OCI-LY7 (cell line): ENCODE measurements around the gene MLYCD. TPM values are rescaled to one million over a fixed set of nuclear protein-coding genes. Genes with fewer than 3 reads are reported as not detected.

Source experiments
- BruUV-seq: library from RNA; stranded (reverse); fragments of 400-500 nt; replicated peaks from 2 replicates; lab custom pipeline; 2021; lab: Mats Ljungman, UMichigan
- CTCF ChIA-PET: fragments of 300-600 bp; sonication (Branson Sonifier 250); formaldehyde crosslinking; loops from one replicate; lab custom pipeline; 2022; ENCODE audit warnings: antibody characterized with exemption; ENCODE audit not compliant: unreplicated experiment; lab: Charles Lee
- POLR2A ChIA-PET: fragments of 300-600 bp; sonication (Branson Sonifier 250); formaldehyde crosslinking; loops from one replicate; lab custom pipeline; 2022; ENCODE audit warnings: antibody characterized with exemption; lab: Charles Lee
- DNase-seq: peaks from one replicate; pipeline ENCODE4 v3.0.0-alpha.2; 2015; ENCODE audit warnings: low spot score
- H2AFZ ChIP-seq: fragments of 200-600 bp; sonication (generic), shearing (Covaris generic); 2 replicates; pipeline ENCODE4 v1.6.1; 2014; ENCODE audit warnings: mild to moderate bottlenecking, antibody characterized with exemption, low read length, moderate library complexity
- H3K27ac ChIP-seq: fragments of 200-600 bp; sonication (generic); 2 replicates; pipeline ENCODE4 v1.5.1; 2014; ENCODE audit warnings: mixed run types, low read depth, mild to moderate bottlenecking, moderate library complexity, low read length, inconsistent platforms; ENCODE audit not compliant: poor library complexity, severe bottlenecking
- H3K36me3 ChIP-seq: fragments of 200-600 bp; sonication (generic); 2 replicates; pipeline ENCODE4 v1.6.1; 2014; ENCODE audit warnings: mild to moderate bottlenecking, antibody characterized with exemption, low read length, moderate library complexity, mixed read lengths; ENCODE audit not compliant: insufficient read depth
- H3K4me1 ChIP-seq: fragments of 200-600 bp; sonication (generic); 2 replicates; pipeline ENCODE4 v1.5.1; 2014; ENCODE audit warnings: mild to moderate bottlenecking, low read length; ENCODE audit not compliant: insufficient read depth, poor library complexity, severe bottlenecking
- H3K4me2 ChIP-seq: fragments of 200-600 bp; sonication (generic); 2 replicates; pipeline ENCODE4 v1.6.1; 2014; ENCODE audit warnings: mild to moderate bottlenecking, low read length
- H3K4me3 ChIP-seq: fragments of 200-600 bp; sonication (generic); 2 replicates; pipeline ENCODE4 v1.5.1; 2014; ENCODE audit warnings: mild to moderate bottlenecking, low read depth, low read length; ENCODE audit not compliant: poor library complexity, severe bottlenecking
- H3K79me2 ChIP-seq: fragments of 200-600 bp; sonication (generic); 2 replicates; pipeline ENCODE4 v1.6.1; 2016; ENCODE audit warnings: low read depth, mild to moderate bottlenecking, low read length, moderate library complexity, mixed read lengths; ENCODE audit not compliant: insufficient read depth
- H3K9me2 ChIP-seq: fragments of 200-600 bp; sonication (generic); 2 replicates; pipeline ENCODE4 v1.6.1; 2016; ENCODE audit warnings: mild to moderate bottlenecking, low read length, mixed read lengths; ENCODE audit not compliant: insufficient read depth
- H3K9me3 ChIP-seq: fragments of 200-600 bp; sonication (generic); 2 replicates; pipeline ENCODE4 v1.6.1; 2014; ENCODE audit warnings: mild to moderate bottlenecking, mixed run types, low read length, mixed read lengths
- H4K20me1 ChIP-seq: fragments of 200-600 bp; sonication (generic); 2 replicates; pipeline ENCODE4 v1.6.1; 2014; ENCODE audit warnings: mild to moderate bottlenecking, antibody characterized with exemption, low read length, moderate library complexity, mixed read lengths; ENCODE audit not compliant: insufficient read depth
- EZH2phosphoT487 ChIP-seq: fragments of 200-600 bp; sonication (generic); IDR thresholded peaks from 2 replicates; pipeline ENCODE4 v1.6.1; 2018; ENCODE audit warnings: low read depth, borderline replicate concordance, mild to moderate bottlenecking, mixed run types, antibody characterized with exemption, low read length, moderate library complexity, mixed read lengths
- intact Hi-C: fragments of 100-400 bp; cut with micrococcal nuclease; formaldehyde crosslinking; loops from one replicate; pipeline ENCODE4 v1.10.0; 2022; ENCODE audit not compliant: unreplicated experiment
- total RNA-seq, 2 experiments: library from RNA; depleted of rRNA in 1 of 2; stranded (reverse); fragments of >200 nt in 1 of 2; shearing (Covaris generic) in 1 of 2; gene quantifications; 2 replicates each; pipeline ENCODE4 v1.2.3, GENCODE V29; 2014 to 2022
- TF ChIP-seq, protein P1 (sequence below): fragments of 200-600 bp; sonication (generic); conservative IDR thresholded peaks from 2 replicates; pipeline ENCODE4 v1.5.1; 2014; ENCODE audit warnings: mild to moderate bottlenecking, antibody characterized with exemption, low read length, moderate library complexity, mixed read lengths

Gene MLYCD
- total RNA-seq, 2 experiments from 2014 or later: 3.5 to 10.9 TPM

DNA sequence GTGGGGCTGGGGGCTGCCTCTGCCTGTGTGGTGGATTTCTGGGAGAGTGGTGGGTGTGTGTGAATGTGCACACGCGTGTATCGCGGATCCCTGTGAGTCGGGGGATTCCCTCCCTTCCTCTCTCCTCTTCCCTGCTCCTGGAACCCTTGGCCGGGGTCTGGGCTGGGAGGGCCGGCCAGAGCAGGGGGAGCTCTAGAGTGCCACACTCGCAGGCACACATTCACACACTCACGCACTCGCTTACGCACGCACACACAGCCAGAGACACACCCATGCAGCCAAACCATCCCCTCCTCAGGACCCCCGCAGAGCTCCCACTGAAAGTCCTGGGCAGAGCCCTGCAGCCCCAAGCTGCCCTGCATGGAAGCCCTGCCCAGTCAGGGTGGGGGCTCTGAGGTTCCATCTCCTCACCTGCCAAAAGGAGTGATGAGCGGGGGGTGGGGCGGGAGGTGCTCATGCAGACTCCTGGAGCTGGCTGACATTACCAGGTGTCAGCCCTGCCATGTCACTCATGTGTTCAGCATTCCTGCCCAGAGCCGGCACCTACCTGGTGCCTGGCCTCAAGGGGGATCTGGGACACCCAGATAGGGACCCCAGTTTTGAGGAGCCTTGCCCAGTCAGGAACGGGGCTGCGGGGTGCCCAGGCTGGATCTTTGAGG is 71.0 kb downstream of the MLYCD start:
- DNase-seq: no peak
- TF ChIP-seq, protein P1, sequence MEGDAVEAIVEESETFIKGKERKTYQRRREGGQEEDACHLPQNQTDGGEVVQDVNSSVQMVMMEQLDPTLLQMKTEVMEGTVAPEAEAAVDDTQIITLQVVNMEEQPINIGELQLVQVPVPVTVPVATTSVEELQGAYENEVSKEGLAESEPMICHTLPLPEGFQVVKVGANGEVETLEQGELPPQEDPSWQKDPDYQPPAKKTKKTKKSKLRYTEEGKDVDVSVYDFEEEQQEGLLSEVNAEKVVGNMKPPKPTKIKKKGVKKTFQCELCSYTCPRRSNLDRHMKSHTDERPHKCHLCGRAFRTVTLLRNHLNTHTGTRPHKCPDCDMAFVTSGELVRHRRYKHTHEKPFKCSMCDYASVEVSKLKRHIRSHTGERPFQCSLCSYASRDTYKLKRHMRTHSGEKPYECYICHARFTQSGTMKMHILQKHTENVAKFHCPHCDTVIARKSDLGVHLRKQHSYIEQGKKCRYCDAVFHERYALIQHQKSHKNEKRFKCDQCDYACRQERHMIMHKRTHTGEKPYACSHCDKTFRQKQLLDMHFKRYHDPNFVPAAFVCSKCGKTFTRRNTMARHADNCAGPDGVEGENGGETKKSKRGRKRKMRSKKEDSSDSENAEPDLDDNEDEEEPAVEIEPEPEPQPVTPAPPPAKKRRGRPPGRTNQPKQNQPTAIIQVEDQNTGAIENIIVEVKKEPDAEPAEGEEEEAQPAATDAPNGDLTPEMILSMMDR: no peak
- no peak for TF ChIP-seq EZH2phosphoT487
- CTCF ChIA-PET: no interaction called here
- Histone ChIP-seq H3K9me3 (no peaks in the 10 kb centered on the region), H3K9me2 (no peaks in the 10 kb centered on the region), H3K4me2 (no peak overlapping the region), H4K20me1 (no peaks in the 10 kb centered on the region), H3K79me2 (no peaks in the 10 kb centered on the region), H3K27ac (no peak overlapping the region), H3K36me3 (no peaks in the 10 kb centered on the region), H2AFZ (no peak overlapping the region), H3K4me1 (no peaks in the 10 kb centered on the region), H3K4me3 (no peak overlapping the region)
- intact Hi-C loops: no loop called here
- BruUV-seq: no TSS peak
- POLR2A ChIA-PET: no interaction called here

DNA sequence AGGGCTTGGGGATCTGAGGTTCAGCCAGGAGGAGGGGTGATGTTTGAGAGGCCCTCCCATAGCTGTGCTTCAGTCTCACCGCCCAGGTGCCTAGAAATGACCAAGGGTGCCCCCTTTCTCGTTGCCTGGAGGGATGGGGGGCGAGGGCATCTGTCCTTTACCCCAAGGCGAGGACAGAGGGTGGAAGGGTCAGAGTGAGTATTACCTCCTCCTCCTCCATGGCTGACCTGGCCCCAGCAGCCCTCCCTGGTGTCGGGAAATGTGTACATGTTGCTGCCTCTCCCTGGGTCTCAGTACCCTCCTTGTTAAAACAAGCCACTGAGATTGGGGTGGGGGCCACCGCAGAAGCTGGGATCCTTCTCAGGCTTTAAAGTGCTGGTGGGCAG is 71.5 kb downstream of the MLYCD start:
- intact Hi-C loops: no loop called here
- H3K9me2 ChIP-seq: no peaks in the 10 kb centered on the region
- H3K9me3 ChIP-seq: no peaks in the 10 kb centered on the region
- DNase-seq: no peak
- TF ChIP-seq, protein P1: no peak
- no peak for TF ChIP-seq EZH2phosphoT487
- H2AFZ ChIP-seq: no peak overlapping the region
- H3K4me3 ChIP-seq: no peak overlapping the region
- POLR2A ChIA-PET: no interaction called here
- H4K20me1 ChIP-seq: no peaks in the 10 kb centered on the region
- H3K27ac ChIP-seq: no peak overlapping the region
- BruUV-seq: no TSS peak
- H3K4me1 ChIP-seq: no peaks in the 10 kb centered on the region
- H3K36me3 ChIP-seq: no peaks in the 10 kb centered on the region
- H3K4me2 ChIP-seq: no peak overlapping the region
- CTCF ChIA-PET: no interaction called here
- H3K79me2 ChIP-seq: no peaks in the 10 kb centered on the region

DNA sequence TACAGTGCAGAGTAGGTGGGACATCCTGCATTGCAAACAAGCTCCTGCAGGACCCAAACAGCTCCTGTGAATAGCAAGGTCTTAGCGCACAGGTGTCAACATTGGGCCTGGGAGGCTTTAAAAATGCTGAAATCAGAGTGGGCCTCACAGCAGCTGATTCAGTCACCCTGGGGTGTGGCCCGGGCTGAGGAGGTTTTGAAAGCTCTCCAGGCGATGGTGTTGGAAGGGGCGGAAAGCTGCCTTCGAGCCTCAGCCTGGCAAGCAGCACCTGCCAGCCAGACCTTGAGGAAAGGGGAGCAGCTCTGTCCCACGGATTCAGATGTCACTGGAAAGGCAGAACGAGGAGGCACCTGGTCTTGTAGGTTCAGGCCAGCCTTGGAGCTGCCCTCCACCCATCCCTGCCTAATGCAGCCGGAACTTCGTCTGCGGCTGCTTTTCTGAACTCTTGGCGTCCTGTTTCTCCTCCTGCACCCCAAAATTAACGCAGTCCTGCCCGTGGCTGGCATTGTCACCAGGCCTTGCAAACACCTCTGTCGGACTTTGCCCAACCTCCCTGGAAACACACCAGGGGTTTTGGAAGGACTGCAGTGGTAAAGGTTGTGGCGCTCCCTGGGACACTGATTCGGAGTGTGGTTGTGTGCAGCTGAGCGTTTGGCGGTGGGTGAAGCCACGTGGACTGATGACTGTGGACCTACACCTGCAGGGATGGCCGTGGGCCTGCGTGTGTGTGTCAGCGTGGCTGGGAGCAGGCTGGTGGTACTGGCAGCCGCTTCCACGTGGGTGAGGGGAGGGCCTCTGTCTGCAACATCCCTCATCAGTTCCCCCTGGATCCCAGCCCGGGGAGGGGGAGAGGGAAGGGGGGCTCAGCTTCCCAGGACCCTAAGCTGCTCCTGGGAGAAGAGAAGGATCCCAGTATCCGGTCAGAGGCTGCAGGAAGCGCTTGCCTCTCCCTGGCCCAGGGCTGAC is 72.5 kb downstream of the MLYCD start:
- CTCF ChIA-PET: no interaction called here
- no TSS peak for BruUV-seq
- POLR2A ChIA-PET: no interaction called here

More for the DNA sequence above, 72.5 kb downstream of the MLYCD start:
- H3K79me2 ChIP-seq: no peaks in the 10 kb centered on the region
- TF ChIP-seq, protein P1: no peak
- no peak for TF ChIP-seq EZH2phosphoT487
- H3K27ac ChIP-seq: no peak overlapping the region
- no peaks in the 10 kb centered on the region for H3K9me3 ChIP-seq
- no peaks in the 10 kb centered on the region for H4K20me1 ChIP-seq
- no peaks in the 10 kb centered on the region for H3K9me2 ChIP-seq
- intact Hi-C loops: no loop called here
- no peak for DNase-seq
- no peak overlapping the region for H2AFZ ChIP-seq
- no peaks in the 10 kb centered on the region for H3K36me3 ChIP-seq
- no peaks in the 10 kb centered on the region for H3K4me1 ChIP-seq
- no peak overlapping the region for H3K4me2 ChIP-seq
- no peak overlapping the region for H3K4me3 ChIP-seq
